B cell (primary cell): ENCODE measurements around the gene HABP4. TPM values are rescaled to one million over a fixed set of nuclear protein-coding genes. Genes with fewer than 3 reads are reported as not detected.

Experiments used
- ATAC-seq: fragments of 200-7000 bp; cut with Tn5 transposase; one replicate; pipeline ENCODE4 v1.10.0; 2021; ENCODE audit warnings: low read depth, mild to moderate bottlenecking, moderate number of reproducible peaks, moderate library complexity
- CTCF ChIA-PET: fragments of 350-600 bp; sonication (Branson Sonifier 250); formaldehyde crosslinking; loops from one replicate; lab custom pipeline; 2021; ENCODE audit warnings: antibody characterized with exemption, inconsistent platforms; lab: Charles Lee
- POLR2A ChIA-PET: fragments of 350-600 bp; sonication (Branson Sonifier 250); formaldehyde crosslinking; loops from one replicate; lab custom pipeline; 2021; ENCODE audit warnings: antibody characterized with exemption; lab: Charles Lee
- DNase-seq: peaks from one replicate; pipeline ENCODE4 v3.0.0; 2013
- H2AFZ ChIP-seq: 2 replicates; pipeline ENCODE4 v1.6.1; 2012; ENCODE audit warnings: mild to moderate bottlenecking, low read depth, low read length; ENCODE audit not compliant: insufficient read depth, poor library complexity, severe bottlenecking
- H3K27ac ChIP-seq, 2 donors: 1 replicate in 1 of 2; 2 replicates in 1 of 2; pipeline ENCODE4 v1.5.1; 2012 to 2013; ENCODE audit warnings: low read length in 2 of 2, mild to moderate bottlenecking in 2 of 2, moderate library complexity in 1 of 2
- H3K27me3 ChIP-seq, 4 experiments: fragments of 200-600 bp in 1 of 4; sonication (generic) in 1 of 4; replicated peaks in 1 of 4; 1 replicate in 2 of 4; 2 replicates in 2 of 4; pipeline versions ENCODE4 v1.6.1 to v1.7.0; 2013 to 2016; ENCODE audit warnings: low read length in 3 of 4, mild to moderate bottlenecking in 2 of 4, mixed read lengths in 1 of 4, moderate library complexity in 1 of 4; ENCODE audit not compliant: insufficient read depth in 4 of 4, control insufficient read depth in 3 of 4; ENCODE audit errors: control extremely low read depth in 1 of 4
- H3K36me3 ChIP-seq, 2 experiments: replicated peaks in 1 of 2; 1 replicate in 1 of 2; 2 replicates in 1 of 2; pipeline versions ENCODE4 v1.6.1 to v1.7.1; 2013; ENCODE audit warnings: low read length in 1 of 2; ENCODE audit not compliant: insufficient read depth in 2 of 2, control insufficient read depth in 1 of 2; ENCODE audit errors: control extremely low read depth in 1 of 2, extremely low read depth in 1 of 2
- H3K4me1 ChIP-seq, 2 donors: fragments of 200-600 bp in 1 of 2; sonication (generic) in 1 of 2; 1 replicate in 1 of 2; 2 replicates in 1 of 2; pipeline versions ENCODE4 v1.5.1 to v1.6.1; 2013 to 2017; ENCODE audit warnings: low read length in 2 of 2; ENCODE audit not compliant: control insufficient read depth in 2 of 2, insufficient read depth in 2 of 2
- H3K4me2 ChIP-seq: replicated peaks from 2 replicates; pipeline ENCODE3; 2012; ENCODE audit warnings: mild to moderate bottlenecking, low read depth, low read length; ENCODE audit not compliant: poor library complexity, severe bottlenecking
- H3K4me3 ChIP-seq, 5 experiments: fragments of 200-600 bp in 1 of 5; sonication (generic) in 1 of 5; 1 replicate in 3 of 5; 2 replicates in 2 of 5; pipeline versions ENCODE4 v1.5.1 to v1.7.0; 2011 to 2016; ENCODE audit warnings: low read length in 4 of 5, mild to moderate bottlenecking in 4 of 5, low read depth in 2 of 5, control low read depth in 1 of 5, moderate library complexity in 1 of 5; ENCODE audit not compliant: insufficient read depth in 1 of 5; ENCODE audit errors: control extremely low read depth in 1 of 5, extremely low read depth in 1 of 5
- H3K79me2 ChIP-seq: fragments of 200-600 bp; sonication (generic); one replicate; pipeline ENCODE4 v1.6.0; 2016; ENCODE audit warnings: low read length; ENCODE audit not compliant: control insufficient read depth, insufficient read depth
- H3K9ac ChIP-seq: fragments of 200-600 bp; sonication (generic); 2 replicates; pipeline ENCODE4 v1.6.1; 2017; ENCODE audit warnings: mild to moderate bottlenecking, low read length, moderate library complexity
- H3K9me3 ChIP-seq, 3 donors: one replicate each; pipeline versions ENCODE4 v1.6.1 to v1.7.1; 2013; ENCODE audit warnings: low read length in 2 of 3; ENCODE audit not compliant: control insufficient read depth in 2 of 3, insufficient read depth in 1 of 3; ENCODE audit errors: control extremely low read depth in 1 of 3
- H4K20me1 ChIP-seq: 2 replicates; pipeline ENCODE4 v1.6.0; 2012; ENCODE audit warnings: mild to moderate bottlenecking, low read length; ENCODE audit not compliant: insufficient read depth, control insufficient read depth, poor library complexity, severe bottlenecking
- H3K27ac Mint-ChIP-seq: one replicate; pipeline ENCODE4 v1.8.0; 2021; ENCODE audit warnings: mixed read lengths
- H3K27me3 Mint-ChIP-seq: one replicate; pipeline ENCODE4 v1.8.0; 2021; ENCODE audit warnings: mixed read lengths
- H3K4me1 Mint-ChIP-seq: one replicate; pipeline ENCODE4 v1.8.0; 2021; ENCODE audit warnings: mixed read lengths
- H3K4me3 Mint-ChIP-seq: one replicate; pipeline ENCODE4 v1.8.0; 2021; ENCODE audit warnings: mixed read lengths
- H3K9me3 Mint-ChIP-seq: one replicate; pipeline ENCODE4 v1.8.0; 2022; ENCODE audit warnings: mixed read lengths; ENCODE audit not compliant: insufficient read depth
- EZH2 ChIP-seq: IDR thresholded peaks from 2 replicates; pipeline ENCODE4 v1.6.1; 2012; ENCODE audit warnings: borderline replicate concordance, low read depth, mild to moderate bottlenecking, moderate library complexity, low read length; ENCODE audit not compliant: insufficient read depth, poor library complexity, severe bottlenecking
- WGBS: methylation state at CpG from one replicate; pipeline ENCODE4 v1.1.5; 2013; ENCODE audit warnings: missing lambda C conversion rate; ENCODE audit not compliant: insufficient coverage; 5-methylcytosine and 5-hydroxymethylcytosine counted together
- intact Hi-C: fragments of 100-400 bp; cut with micrococcal nuclease; formaldehyde crosslinking; loops from one replicate; pipeline ENCODE4 v1.10.0; 2022
- polyA plus RNA-seq: library from polyadenylated mRNA; depleted of rRNA; stranded (reverse); fragments of >200 nt; gene quantifications from 2 replicates; pipeline ENCODE4 v1.2.3, GENCODE V29; 2012
- total RNA-seq, 2 donors: library from RNA; stranded (reverse); fragments of 120-200 nt in 1 of 2; gene quantifications; 1 replicate in 1 of 2; 2 replicates in 1 of 2; pipeline versions ENCODE4 v1.2.3 to v1.2.4, GENCODE V29; 2013 to 2022
- TF ChIP-seq, protein P1 (sequence below): fragments of 200-600 bp; IDR thresholded peaks from one replicate; pipeline ENCODE4 v1.8.0; 2022; ENCODE audit warnings: antibody characterized with exemption, mild to moderate bottlenecking

The HABP4 gene
- total and polyA plus RNA-seq, 2 donors (not counting 1 experiment from before 2014, with no cell fraction given), result 3.3 to 15.0 TPM

DNA sequence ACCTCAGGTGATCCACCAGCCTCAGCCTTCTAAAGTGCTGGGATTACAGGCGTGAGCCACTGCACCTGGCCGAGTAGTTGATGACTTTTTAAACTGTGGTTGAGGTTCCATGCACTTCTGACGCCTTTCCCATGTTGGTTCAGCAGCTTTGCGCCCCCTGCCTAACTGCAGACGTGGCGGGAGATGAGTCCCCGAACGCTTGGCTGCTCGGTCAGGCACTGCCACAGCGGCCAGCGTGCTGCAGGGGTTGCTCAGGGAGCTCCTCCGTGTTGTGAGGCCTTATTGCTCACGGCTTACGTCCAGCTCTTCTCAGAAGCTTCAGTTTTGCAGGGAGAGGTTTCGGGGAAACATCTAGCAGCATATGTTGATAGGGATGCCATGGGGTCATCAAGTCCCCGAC, 35.3 kb downstream of the HABP4 start:
- ChIA-PET POLR2A (no interaction called here), CTCF (no interaction called here)
- H3K4me1 Mint-ChIP-seq, result peaks cover 16% of the 10 kb centered on the region
- TF ChIP-seq, protein P1, sequence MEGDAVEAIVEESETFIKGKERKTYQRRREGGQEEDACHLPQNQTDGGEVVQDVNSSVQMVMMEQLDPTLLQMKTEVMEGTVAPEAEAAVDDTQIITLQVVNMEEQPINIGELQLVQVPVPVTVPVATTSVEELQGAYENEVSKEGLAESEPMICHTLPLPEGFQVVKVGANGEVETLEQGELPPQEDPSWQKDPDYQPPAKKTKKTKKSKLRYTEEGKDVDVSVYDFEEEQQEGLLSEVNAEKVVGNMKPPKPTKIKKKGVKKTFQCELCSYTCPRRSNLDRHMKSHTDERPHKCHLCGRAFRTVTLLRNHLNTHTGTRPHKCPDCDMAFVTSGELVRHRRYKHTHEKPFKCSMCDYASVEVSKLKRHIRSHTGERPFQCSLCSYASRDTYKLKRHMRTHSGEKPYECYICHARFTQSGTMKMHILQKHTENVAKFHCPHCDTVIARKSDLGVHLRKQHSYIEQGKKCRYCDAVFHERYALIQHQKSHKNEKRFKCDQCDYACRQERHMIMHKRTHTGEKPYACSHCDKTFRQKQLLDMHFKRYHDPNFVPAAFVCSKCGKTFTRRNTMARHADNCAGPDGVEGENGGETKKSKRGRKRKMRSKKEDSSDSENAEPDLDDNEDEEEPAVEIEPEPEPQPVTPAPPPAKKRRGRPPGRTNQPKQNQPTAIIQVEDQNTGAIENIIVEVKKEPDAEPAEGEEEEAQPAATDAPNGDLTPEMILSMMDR, result no peak
- TF ChIP-seq EZH2, result no peak
- Histone ChIP-seq H3K9me3 (no peaks in the 10 kb centered on the region), H3K4me3 (no peak overlapping the region), H3K79me2 (no peaks in the 10 kb centered on the region), H2AFZ (no peak overlapping the region), H3K27me3 (no peaks in the 10 kb centered on the region), H3K27ac (no peak overlapping the region), H3K9ac (no peak overlapping the region), H3K4me2 (no peak overlapping the region), H3K36me3 (peaks cover 0 to 19% of the 10 kb centered on the region in 2 experiments), H4K20me1 (no peaks in the 10 kb centered on the region), H3K4me1 (peaks cover 4 to 9% of the 10 kb centered on the region in 2 donors)
- DNase-seq, result no peak
- WGBS, result 96% methylated on average over 13 of the region's 16 CpGs
- intact Hi-C loops, result no loop called here
- no peak overlapping the region for H3K27ac Mint-ChIP-seq
- no peak for ATAC-seq
- H3K4me3 Mint-ChIP-seq, result no peak overlapping the region
- H3K27me3 Mint-ChIP-seq, result no peaks in the 10 kb centered on the region
- no peaks in the 10 kb centered on the region for H3K9me3 Mint-ChIP-seq

DNA sequence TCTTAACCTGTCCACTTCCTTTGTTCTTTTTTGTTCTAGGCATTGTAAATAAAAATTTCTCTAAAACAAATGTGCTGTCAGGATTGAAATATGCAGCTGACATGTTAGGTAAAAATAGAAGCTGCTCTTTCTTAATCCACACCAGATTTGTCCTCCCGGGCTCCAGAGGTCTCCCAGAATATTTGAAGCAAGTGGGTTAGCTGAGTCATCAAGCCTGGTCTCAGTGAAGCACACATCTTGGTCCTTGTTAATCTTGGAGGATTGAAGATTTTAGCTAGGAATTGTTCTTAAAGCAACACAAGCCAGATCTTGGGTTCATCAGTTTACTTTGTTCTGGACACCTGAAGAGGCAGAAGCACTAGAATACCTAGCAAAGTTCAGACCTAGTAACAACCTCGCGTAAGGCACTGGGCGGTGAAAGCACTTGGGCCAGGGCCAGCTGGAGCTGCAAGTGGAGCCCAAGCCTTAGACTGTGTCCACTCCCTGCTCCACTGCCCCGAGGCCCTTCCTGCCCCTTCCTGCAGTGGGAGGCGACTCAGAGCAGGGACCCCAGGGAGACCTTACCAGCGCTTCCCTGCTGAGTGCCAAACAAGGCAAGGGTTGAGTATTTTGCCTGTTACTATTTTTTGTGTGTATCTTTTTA, 36.5 kb downstream of the HABP4 start:
- CTCF ChIA-PET, result no interaction called here
- 100% methylated on average over 5 of the region's 7 CpGs for WGBS
- H3K79me2 ChIP-seq, result no peaks in the 10 kb centered on the region
- intact Hi-C loops, result no loop called here
- DNase-seq (no peak), ATAC-seq (no peak)
- no peak overlapping the region for H3K9ac ChIP-seq
- no peak overlapping the region for H3K4me3 Mint-ChIP-seq
- TF ChIP-seq, protein P1, result no peak
- no peak for TF ChIP-seq EZH2
- no peaks in the 10 kb centered on the region for H3K9me3 ChIP-seq
- no peaks in the 10 kb centered on the region for H4K20me1 ChIP-seq
- no peaks in the 10 kb centered on the region for H3K27me3 Mint-ChIP-seq
- H3K4me1 Mint-ChIP-seq, result peaks cover 16% of the 10 kb centered on the region
- no peak overlapping the region for H3K27ac Mint-ChIP-seq
- no peaks in the 10 kb centered on the region for H3K27me3 ChIP-seq
- no peaks in the 10 kb centered on the region for H3K9me3 Mint-ChIP-seq
- H3K4me1 ChIP-seq, result peaks cover 4 to 9% of the 10 kb centered on the region in 2 donors
- H3K36me3 ChIP-seq, result peaks cover 0 to 22% of the 10 kb centered on the region in 2 experiments
- H3K27ac ChIP-seq, result no peak overlapping the region
- POLR2A ChIA-PET, result no interaction called here
- H2AFZ ChIP-seq, result no peak overlapping the region
- no peak overlapping the region for H3K4me3 ChIP-seq
- H3K4me2 ChIP-seq, result no peak overlapping the region
